GM23338 (cell line): ENCODE measurements around the gene MAPK7. TPM values are rescaled to one million over a fixed set of nuclear protein-coding genes. Genes with fewer than 3 reads are reported as not detected.

Experiments used
- microRNA counts: library from miRNA; unstranded; fragments of <30 nt; microRNA quantifications from one replicate; lab custom pipeline; 2017
- microRNA-seq: library from miRNA; unstranded; fragments of <30 nt; microRNA quantifications from one replicate; pipeline ENCODE4, GENCODE V29; 2017
- polyA plus RNA-seq: library from polyadenylated mRNA; unstranded; fragments of >200 nt; fragmentation: Nextera tagmentation; extraction: Ambion mirVana; gene quantifications from 2 replicates; pipeline ENCODE4 v1.2.1, GENCODE V29; 2016
- small RNA-seq: library from RNA; depleted of rRNA; stranded (forward); fragments of <200 nt; gene quantifications from one replicate; pipeline ENCODE3, GENCODE V24; 2014; ENCODE audit warnings: low replicate concordance
- total RNA-seq: library from RNA; depleted of rRNA; stranded (reverse); fragments of >200 nt; shearing (Covaris generic); gene quantifications from 2 replicates; pipeline ENCODE4 v1.2.3, GENCODE V29; 2014; rRNA removed

Gene MAPK7
- total and polyA plus RNA-seq, 2 experiments from 2014 or later = 15.5 to 53.1 TPM

MicroRNAs within 50 kb of the gene (microRNA counts, 767-probe panel; counts per million panel counts)
- microRNA hsa-miR-1180 (lab: Ali Mortazavi, UCI) = 8,858 counts per million, percentile 58 among the panel's probes with 10 or more counts

Small RNAs within 50 kb of the gene (microRNA-seq; reads per million reads assigned to microRNA genes)
- 416 reads per million, percentile 83 among the genes with 10 or more reads in this experiment for gene MIR1180

Small RNAs within 50 kb of the gene (small RNA-seq; reads per million reads assigned to genes)
- gene MIR1180 (6.4 reads per million, percentile 94 among the genes with 10 or more reads in this experiment), gene RF00537 (not detected)

Other genes with a start within 250 kb of the MAPK7 start
- gene EPN2, start 141.1 kb upstream of the MAPK7 start, total RNA-seq = 28.7 and 34.0 TPM in 2 replicates
- 149 and 164 TPM in 2 replicates for gene EPN2, start 141.1 kb upstream of the MAPK7 start, polyA plus RNA-seq
- 47.2 and 63.5 TPM in 2 replicates for gene B9D1, start 15.8 kb upstream of the MAPK7 start, total RNA-seq
- gene B9D1, start 15.8 kb upstream of the MAPK7 start, polyA plus RNA-seq = 28.6 and 35.2 TPM in 2 replicates
- 2.6 and 7.7 TPM in 2 replicates for gene MFAP4, start 8.7 kb downstream of the MAPK7 start, total RNA-seq
- gene MFAP4, start 8.7 kb downstream of the MAPK7 start, polyA plus RNA-seq = 9.4 and 9.7 TPM in 2 replicates
- gene RNF112, start 32.7 kb downstream of the MAPK7 start, total RNA-seq = 1.5 and 4.1 TPM in 2 replicates
- gene RNF112, start 32.7 kb downstream of the MAPK7 start, polyA plus RNA-seq = 0.38 and 0.42 TPM in 2 replicates
- 1.9 and 4.5 TPM in 2 replicates for gene SLC47A1, start 155.4 kb downstream of the MAPK7 start, total RNA-seq
- 0.53 and 0.64 TPM in 2 replicates for gene SLC47A1, start 155.4 kb downstream of the MAPK7 start, polyA plus RNA-seq